C4-2B (cell line): ENCODE results near the gene PLD4.

Source experiments
- CTCF ChIP-seq: fragments of 450-650 bp; conservative IDR thresholded peaks from 2 replicates; pipeline ENCODE4 v1.5.1; 2017; ENCODE audit warnings: mild to moderate bottlenecking
- ZFX ChIP-seq: fragments of 450-650 bp; IDR thresholded peaks from 2 replicates; pipeline ENCODE4 v1.6.1; 2017

- no peak for TF ChIP-seq CTCF
- no peak for TF ChIP-seq ZFX
These were observed 38.5 kb upstream of the PLD4 start for GRCh38 chr14:104885973-104886689.
